NOMO-1 treated with dmso at 0.1 percent for 144 hours (cell line): ENCODE measurements around the gene PRPF38B.

ENCODE experiments used
- DNase-seq: peaks from one replicate; lab custom pipeline; 2025; ENCODE audit not compliant: unreplicated experiment; lab: John Stamatoyannopoulos, UW

The PRPF38B gene

GRCh38 chr1:108717774-108718316, 25.7 kb downstream of the PRPF38B start:
- DNase-seq: no peak

- no peak for DNase-seq
Measured at GRCh38 chr1:108718927-108719655, 27.0 kb downstream of the PRPF38B start.

DNA sequence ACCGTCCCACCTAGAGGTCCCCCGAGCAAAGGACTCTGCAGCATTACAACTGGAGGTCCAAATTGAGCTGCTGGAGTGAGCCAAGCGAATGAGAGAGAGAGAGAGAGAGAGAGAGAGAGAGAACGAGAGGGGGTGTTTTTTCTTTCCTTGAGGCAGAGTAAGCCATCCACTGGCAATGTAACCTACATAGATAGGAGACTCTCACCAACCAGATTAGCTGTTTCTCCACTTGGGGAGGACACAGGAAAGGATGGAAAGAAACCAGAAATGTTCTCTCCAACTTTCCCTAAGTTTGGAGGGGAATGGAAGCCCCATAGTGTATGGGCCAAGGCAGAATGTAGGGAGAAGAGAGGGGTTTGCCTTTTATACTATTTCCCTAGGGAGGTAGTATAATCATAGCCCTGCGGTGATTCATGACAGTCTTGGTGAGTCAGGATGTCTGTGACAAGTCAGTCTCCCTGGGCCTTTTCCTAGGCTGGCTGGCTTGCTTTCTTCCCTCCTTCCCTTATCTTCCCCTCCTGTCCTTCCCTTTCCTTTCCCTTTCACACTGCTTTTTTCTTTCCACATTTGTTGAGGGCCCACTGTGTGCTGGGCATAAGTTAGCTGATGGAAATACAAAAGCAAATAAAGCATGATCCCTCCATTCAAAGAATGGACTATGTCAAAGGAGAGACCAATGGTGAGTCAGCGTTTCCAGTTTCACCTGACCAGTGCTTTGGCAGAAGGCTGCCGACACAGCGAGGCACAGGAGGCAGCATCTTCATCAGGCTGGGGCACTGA, 27.7 kb downstream of the PRPF38B start:
- no peak for DNase-seq

- DNase-seq: no peak
Measured at GRCh38 chr1:108722292-108722691, 30.2 kb downstream of the PRPF38B start.

DNA sequence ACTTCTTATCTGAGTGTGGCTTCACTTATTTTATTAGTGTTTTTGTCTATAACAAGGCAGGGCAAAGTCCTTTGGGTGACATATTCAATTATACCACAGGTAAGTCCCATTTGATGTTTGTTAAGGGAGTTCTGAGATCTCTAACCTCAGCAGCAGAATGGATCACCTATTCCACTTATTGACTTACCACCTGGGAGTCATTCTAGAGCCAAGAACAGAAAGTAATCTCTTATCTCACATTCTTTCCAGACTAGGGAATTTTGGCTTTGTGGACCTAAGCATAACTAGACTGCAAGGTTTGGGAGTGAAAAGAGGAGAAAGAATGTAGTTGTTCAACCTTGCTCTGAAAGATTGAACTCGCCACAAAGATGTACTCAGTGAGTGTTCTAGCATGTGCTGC, 33.8 kb downstream of the PRPF38B start:
- DNase-seq: no peak

- DNase-seq: no peak
Measured at GRCh38 chr1:108728327-108728923, 36.3 kb downstream of the PRPF38B start.

GRCh38 chr1:108729481-108729880, 37.4 kb downstream of the PRPF38B start:
- no peak for DNase-seq

DNA sequence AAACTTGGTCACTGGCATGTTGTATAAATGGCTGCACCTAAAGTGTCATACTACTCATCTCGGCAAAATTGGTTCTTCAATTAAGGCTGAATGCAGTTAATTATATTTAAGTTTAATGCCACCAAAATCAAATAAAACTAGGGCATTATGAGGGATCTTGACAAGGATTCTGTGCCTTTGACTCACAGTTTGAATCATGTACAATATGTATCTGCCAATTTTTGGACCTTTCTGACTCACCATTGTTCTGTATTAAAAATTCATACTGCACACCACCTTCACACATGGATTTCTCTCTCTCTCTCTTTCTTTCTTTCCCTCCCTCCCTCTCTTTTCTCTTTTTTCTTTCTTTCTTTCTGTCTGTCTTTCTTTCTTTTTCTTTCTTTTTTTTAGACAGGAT, 40.3 kb downstream of the PRPF38B start:
- no peak for DNase-seq

DNA sequence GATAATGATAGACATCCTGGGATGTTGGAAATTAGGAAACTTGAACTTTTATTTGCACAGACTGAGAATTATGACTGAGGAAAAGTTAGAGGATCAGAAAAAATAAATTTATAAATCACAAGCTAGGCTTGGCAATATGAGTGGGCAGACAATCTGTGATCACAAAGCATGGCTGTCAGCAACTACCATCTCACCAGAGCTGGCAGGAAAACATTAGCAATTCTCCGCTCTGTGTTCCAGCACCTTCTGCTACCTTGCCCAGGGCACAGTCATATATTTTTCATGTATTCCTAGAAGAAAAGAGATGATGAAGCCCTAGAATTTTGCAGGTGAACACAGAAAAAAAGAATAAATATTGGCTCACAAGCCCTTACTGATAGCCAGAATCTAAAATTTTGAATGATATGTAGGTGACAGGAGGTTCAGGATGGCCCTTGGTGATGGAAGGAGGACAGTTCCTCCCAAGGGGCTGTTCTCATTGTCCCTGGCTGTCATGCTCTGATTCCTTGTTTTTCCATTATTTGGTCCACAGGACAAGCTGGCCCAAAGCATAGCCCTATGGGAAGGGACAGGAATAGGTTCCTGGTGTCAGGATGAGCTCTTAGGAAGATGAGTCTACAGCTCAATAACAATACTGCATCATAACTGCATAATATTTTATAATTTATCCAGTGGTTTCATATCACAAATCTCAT, 42.2 kb downstream of the PRPF38B start:
- DNase-seq: no peak

DNA sequence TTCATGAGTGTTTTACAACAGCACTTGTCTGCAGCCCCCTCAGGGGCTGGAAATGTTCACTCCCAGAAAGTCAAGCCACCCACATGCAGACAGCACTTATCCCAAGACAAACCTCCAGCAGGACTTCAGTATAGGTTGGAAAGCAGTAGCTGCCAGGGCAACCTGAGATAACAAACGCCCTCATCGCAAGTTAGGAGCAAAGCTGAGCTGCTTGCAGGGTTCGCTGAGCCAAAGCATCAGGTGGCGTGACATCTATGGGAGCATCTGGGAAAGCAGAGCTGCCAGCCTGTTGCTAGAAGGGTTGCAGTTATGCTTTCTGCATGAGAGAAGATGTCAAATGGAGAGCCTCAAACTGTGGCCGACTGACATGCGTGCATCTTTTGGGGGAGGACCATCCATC, 50.1 kb downstream of the PRPF38B start:
- no peak for DNase-seq

DNA sequence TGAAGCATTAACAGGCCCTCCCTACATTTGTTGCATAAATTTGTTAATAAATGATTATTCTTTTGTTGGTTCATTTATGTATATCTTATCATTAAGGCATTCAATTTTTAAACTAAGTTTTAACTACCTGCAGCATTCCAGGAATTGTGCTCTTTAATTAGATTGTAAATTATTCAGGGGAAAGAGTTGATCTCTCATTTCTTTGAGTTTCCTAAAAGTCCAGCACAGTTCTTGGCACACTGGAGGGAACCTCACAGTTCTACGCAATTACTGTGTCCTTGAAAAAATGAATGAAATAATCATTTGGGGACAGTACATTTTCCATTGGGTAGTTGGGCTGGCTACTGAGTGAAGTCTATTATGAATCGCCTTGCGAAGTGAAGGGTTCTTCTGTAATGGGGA, 53.9 kb downstream of the PRPF38B start:
- no peak for DNase-seq

DNA sequence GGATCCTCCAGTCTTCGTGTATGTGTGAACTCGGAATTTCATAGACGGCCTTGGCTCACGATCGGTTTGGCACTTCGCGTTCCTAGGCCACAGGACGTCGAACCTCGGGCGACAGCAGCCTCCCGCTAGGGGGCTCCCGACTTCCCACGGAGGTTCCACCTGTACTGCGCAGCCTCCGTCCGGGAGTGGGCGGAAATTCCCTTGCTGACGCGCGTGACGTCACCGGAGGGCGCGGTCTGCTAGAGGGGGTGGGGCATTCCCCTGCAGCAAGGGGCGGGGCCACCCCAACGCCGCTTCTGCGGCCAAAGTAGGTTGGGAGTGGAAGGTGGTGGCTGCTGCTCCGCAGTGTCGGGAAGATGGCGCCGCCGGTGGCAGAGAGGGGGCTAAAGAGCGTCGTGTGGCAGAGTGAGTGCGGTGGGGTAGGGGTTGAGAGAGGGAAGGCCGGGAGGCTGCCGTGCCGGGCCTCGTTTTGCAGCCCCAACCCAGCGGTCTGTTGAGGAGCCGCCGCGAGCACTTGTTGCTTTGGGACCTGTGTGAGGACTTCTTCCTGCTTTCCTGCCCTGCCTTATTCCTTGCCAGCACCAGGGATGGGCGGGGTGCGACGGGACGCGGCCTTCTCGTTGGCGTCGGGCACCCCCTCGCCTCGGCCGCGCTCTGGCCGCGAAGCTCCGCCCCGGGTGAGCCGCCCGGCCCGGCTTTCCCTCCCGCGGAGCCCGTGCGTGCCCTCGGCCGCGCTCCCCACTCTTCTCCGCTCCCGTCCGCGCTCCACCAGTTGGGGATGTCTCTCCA, 54.5 kb downstream of the PRPF38B start, which contains the start of gene STXBP3:
Gene STXBP3 (plus strand): TSS at position 293 of the 789 bp plus-strand sequence. CDS start 64 bp downstream, at position 357.
- peak; percentile 86 for DNase-seq

DNA sequence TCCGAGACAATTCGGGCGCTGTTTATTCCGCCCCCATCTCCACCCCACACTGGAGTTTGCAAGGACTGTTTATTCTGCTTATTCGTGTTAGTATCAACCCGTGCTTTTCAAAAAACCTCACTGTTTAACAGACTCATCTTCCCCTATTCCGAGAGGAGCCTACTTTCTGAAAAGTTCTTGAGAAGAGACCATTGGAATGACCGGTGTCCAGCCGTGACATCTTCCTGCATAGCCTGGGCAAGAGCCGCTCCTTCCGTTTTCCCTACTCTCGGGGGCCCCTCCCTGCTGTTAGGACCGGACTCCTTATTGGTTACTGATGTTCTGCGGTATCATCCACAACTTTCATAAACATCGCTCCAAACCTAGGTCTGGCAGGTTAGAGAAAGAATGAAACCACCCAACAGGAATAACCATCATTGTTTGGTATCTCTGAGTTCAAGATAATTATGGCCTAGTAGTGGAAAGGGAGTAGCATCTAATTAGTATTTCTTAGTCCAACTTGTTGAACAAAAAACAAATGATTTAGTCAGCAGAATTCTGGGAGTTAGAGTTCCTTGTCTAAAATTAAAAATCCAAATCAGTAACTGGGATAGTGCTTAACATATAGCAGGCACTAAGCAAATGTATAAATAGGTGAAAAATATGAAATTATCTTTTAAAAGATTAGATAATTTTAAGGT, 55.2 kb downstream of the PRPF38B start:
- peak; percentile 72 for DNase-seq

- peak; percentile 10 for DNase-seq
Measured at GRCh38 chr1:108747898-108748297, 55.8 kb downstream of the PRPF38B start.

DNA sequence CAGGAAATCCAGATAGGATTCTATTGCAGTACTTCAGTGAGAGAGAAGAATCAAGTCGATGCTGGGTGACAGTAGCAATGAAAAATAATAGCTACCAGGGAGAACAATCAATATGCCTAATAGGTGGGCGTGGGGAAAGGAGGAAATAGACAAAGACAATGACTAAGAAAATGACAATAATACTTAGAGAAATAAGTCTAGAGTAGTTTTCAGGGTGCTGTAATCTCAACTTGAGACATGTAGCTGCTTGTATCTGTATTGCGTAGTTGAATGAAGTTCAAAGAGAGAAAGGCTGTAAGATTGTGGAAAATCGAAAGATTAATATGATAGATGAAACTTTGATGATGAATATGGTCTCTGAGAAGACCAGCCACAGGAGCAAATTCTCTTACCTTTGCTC, 57.0 kb downstream of the PRPF38B start:
- no peak for DNase-seq

- no peak for DNase-seq
Measured at GRCh38 chr1:108750476-108751181, 58.5 kb downstream of the PRPF38B start.
